Mesenchymal stem cell (in vitro differentiated cells and primary cell): ENCODE results near the gene ZFP36.

Source experiments
- DNase-seq: peaks from one replicate; pipeline ENCODE4 v3.0.0-alpha.2; 2013
- H2AFZ ChIP-seq: one replicate; pipeline ENCODE4 v1.6.1; 2013; ENCODE audit warnings: low read depth, mild to moderate bottlenecking, control low read depth, inconsistent platforms, low read length, moderate library complexity
- H2AK5ac ChIP-seq: 2 replicates; pipeline ENCODE4 v1.6.1; 2013; ENCODE audit warnings: low read length, moderate library complexity, mild to moderate bottlenecking, inconsistent platforms; ENCODE audit not compliant: severe bottlenecking
- H2BK120ac ChIP-seq: one replicate; pipeline ENCODE4 v1.6.1; 2013; ENCODE audit warnings: low read depth, mild to moderate bottlenecking, inconsistent platforms, low read length, moderate library complexity
- H2BK12ac ChIP-seq, 2 experiments: one replicate each; pipeline ENCODE4 v1.6.1; 2013; ENCODE audit warnings: inconsistent platforms in 2 of 2, low read length in 2 of 2, mild to moderate bottlenecking in 2 of 2, moderate library complexity in 2 of 2, control low read depth in 1 of 2
- H2BK15ac ChIP-seq: one replicate; pipeline ENCODE4 v1.6.1; 2013; ENCODE audit warnings: mild to moderate bottlenecking, low read depth, inconsistent platforms; ENCODE audit not compliant: poor library complexity, severe bottlenecking
- H2BK5ac ChIP-seq: 2 replicates; pipeline ENCODE4 v1.6.1; 2013; ENCODE audit warnings: low read depth, mild to moderate bottlenecking, low read length, control low read depth, inconsistent platforms; ENCODE audit not compliant: poor library complexity, severe bottlenecking
- H3K14ac ChIP-seq, 2 experiments: one replicate each; pipeline ENCODE4 v1.6.1; 2013; ENCODE audit warnings: inconsistent platforms in 2 of 2, low read length in 2 of 2, control low read depth in 1 of 2, mild to moderate bottlenecking in 1 of 2, moderate library complexity in 1 of 2
- H3K18ac ChIP-seq, 2 experiments: one replicate each; pipeline ENCODE4 v1.6.1; 2013; ENCODE audit warnings: inconsistent platforms in 2 of 2, low read length in 2 of 2, control low read depth in 1 of 2, low read depth in 1 of 2, mild to moderate bottlenecking in 1 of 2
- H3K23ac ChIP-seq, 2 experiments: one replicate each; pipeline ENCODE4 v1.6.1; 2013; ENCODE audit warnings: inconsistent platforms in 2 of 2, low read length in 2 of 2, mild to moderate bottlenecking in 2 of 2, moderate library complexity in 2 of 2, control low read depth in 1 of 2
- H3K27ac ChIP-seq: 2 replicates; pipeline ENCODE4 v1.5.1; 2013; ENCODE audit warnings: mild to moderate bottlenecking, moderate library complexity, low read length, control low read depth, inconsistent platforms; ENCODE audit not compliant: poor library complexity, severe bottlenecking
- H3K27me3 ChIP-seq, 2 experiments: 2 replicates each; pipeline versions ENCODE4 v1.6.1 to v1.7.0; 2013; ENCODE audit warnings: low read length in 2 of 2, mild to moderate bottlenecking in 2 of 2, moderate library complexity in 2 of 2, control low read depth in 1 of 2, inconsistent platforms in 1 of 2; ENCODE audit not compliant: control insufficient read depth in 1 of 2, insufficient read depth in 1 of 2
- H3K36me3 ChIP-seq, 2 experiments: 2 replicates each; pipeline versions ENCODE4 v1.6.1 to v1.7.0; 2013; ENCODE audit warnings: low read length in 2 of 2, control low read depth in 1 of 2, inconsistent platforms in 1 of 2, low read depth in 1 of 2, mild to moderate bottlenecking in 1 of 2; ENCODE audit not compliant: insufficient read depth in 2 of 2, control insufficient read depth in 1 of 2
- H3K4ac ChIP-seq, 2 experiments: one replicate each; pipeline ENCODE4 v1.6.1; 2013; ENCODE audit warnings: inconsistent platforms in 2 of 2, low read length in 2 of 2, mild to moderate bottlenecking in 2 of 2, moderate library complexity in 2 of 2, control low read depth in 1 of 2, low read depth in 1 of 2
- H3K4me1 ChIP-seq: 2 replicates; pipeline ENCODE4 v1.6.1; 2013; ENCODE audit warnings: low read depth, low read length, control low read depth; ENCODE audit not compliant: control insufficient read depth, insufficient read depth
- H3K4me2 ChIP-seq: 2 replicates; pipeline ENCODE4 v1.6.1; 2013; ENCODE audit warnings: low read length, mild to moderate bottlenecking, inconsistent platforms; ENCODE audit not compliant: poor library complexity, severe bottlenecking
- H3K4me3 ChIP-seq, 2 experiments: 2 replicates each; pipeline versions ENCODE4 v1.5.1 to v1.7.0; 2013; ENCODE audit warnings: low read length in 2 of 2, mild to moderate bottlenecking in 2 of 2, control low read depth in 1 of 2, low read depth in 1 of 2; ENCODE audit not compliant: insufficient read depth in 1 of 2
- H3K79me1 ChIP-seq: replicated peaks from 2 replicates; pipeline ENCODE4 v1.6.1; 2013; ENCODE audit warnings: mild to moderate bottlenecking, control low read depth, low read length, inconsistent platforms; ENCODE audit not compliant: poor library complexity, severe bottlenecking
- H3K9ac ChIP-seq: 2 replicates; pipeline ENCODE4 v1.7.0; 2013; ENCODE audit warnings: mild to moderate bottlenecking, low read length, moderate library complexity
- H3K9me3 ChIP-seq: 2 replicates; pipeline ENCODE4 v1.7.0; 2013; ENCODE audit warnings: mild to moderate bottlenecking, low read length; ENCODE audit not compliant: control insufficient read depth
- H4K8ac ChIP-seq: one replicate; pipeline ENCODE4 v1.6.1; 2013; ENCODE audit warnings: inconsistent platforms, mild to moderate bottlenecking, low read length, moderate library complexity
- H4K91ac ChIP-seq: one replicate; pipeline ENCODE4 v1.6.1; 2013; ENCODE audit warnings: mild to moderate bottlenecking, low read length, inconsistent platforms
- WGBS: methylation state at CpG from one replicate; pipeline ENCODE4 v1.1.7; 2013; ENCODE audit warnings: mixed read lengths; 5-methylcytosine and 5-hydroxymethylcytosine counted together

Gene ZFP36

GRCh38 chr19:39416152-39417120 is 9.8 kb downstream of the ZFP36 start:
- peak; percentile 22 for DNase-seq
- no peak overlapping the region for H2BK15ac ChIP-seq
- no peak overlapping the region for H3K18ac ChIP-seq
- H2BK12ac ChIP-seq = no peak overlapping the region
- H2BK120ac ChIP-seq = no peak overlapping the region
- no peak overlapping the region for H3K4me3 ChIP-seq
- WGBS = 88% methylated on average over 25 of the region's 27 CpGs
- H2AFZ ChIP-seq = no peak overlapping the region
- H4K8ac ChIP-seq = no peak overlapping the region
- no peak overlapping the region for H3K23ac ChIP-seq
- peaks cover 16 to 62% of the 10 kb centered on the region in 2 experiments for H3K36me3 ChIP-seq
- H3K4me1 ChIP-seq = peaks cover 29% of the 10 kb centered on the region
- H4K91ac ChIP-seq = no peak overlapping the region
- peak overlapping the region in 1 of 2 experiments; percentile 24 for H3K14ac ChIP-seq
- no peak overlapping the region for H3K4me2 ChIP-seq
- no peak overlapping the region for H2AK5ac ChIP-seq
- H3K9me3 ChIP-seq = no peaks in the 10 kb centered on the region
- H3K27me3 ChIP-seq = no peaks in the 10 kb centered on the region
- H3K9ac ChIP-seq = no peak overlapping the region
- H3K79me1 ChIP-seq = peaks cover 23% of the 10 kb centered on the region
- no peak overlapping the region for H3K27ac ChIP-seq
- H3K4ac ChIP-seq = no peak overlapping the region
- H2BK5ac ChIP-seq = no peak overlapping the region

GRCh38 chr19:39417463-39418181 is 11.0 kb downstream of the ZFP36 start:
- Histone ChIP-seq H3K27ac (no peak overlapping the region), H2BK5ac (no peak overlapping the region), H2AFZ (no peak overlapping the region), H2BK12ac (peak overlapping the region in 1 of 2 experiments; percentile 45), H3K23ac (no peak overlapping the region), H3K36me3 (peaks cover 21 to 73% of the 10 kb centered on the region in 2 experiments), H3K4me3 (no peak overlapping the region), H2BK15ac (no peak overlapping the region), H3K18ac (no peak overlapping the region), H2AK5ac (no peak overlapping the region), H3K4ac (no peak overlapping the region), H3K14ac (no peak overlapping the region), H3K9ac (no peak overlapping the region), H2BK120ac (no peak overlapping the region), H4K91ac (no peak overlapping the region), H3K79me1 (peaks cover 26% of the 10 kb centered on the region), H3K27me3 (no peaks in the 10 kb centered on the region), H3K4me2 (no peak overlapping the region), H3K9me3 (no peaks in the 10 kb centered on the region), H3K4me1 (peaks cover 28% of the 10 kb centered on the region), H4K8ac (no peak overlapping the region)
- DNase-seq = no peak
- 93% methylated on average over 24 of the region's 30 CpGs for WGBS

- H3K4me1 ChIP-seq = peaks cover 28% of the 10 kb centered on the region
- H4K8ac ChIP-seq = no peak overlapping the region
- H2BK15ac ChIP-seq = no peak overlapping the region
- no peak overlapping the region for H3K4ac ChIP-seq
- peaks cover 31 to 87% of the 10 kb centered on the region in 2 experiments for H3K36me3 ChIP-seq
- no peak overlapping the region for H2BK12ac ChIP-seq
- H3K4me3 ChIP-seq = no peak overlapping the region
- H4K91ac ChIP-seq = no peak overlapping the region
- H2BK5ac ChIP-seq = no peak overlapping the region
- peak; percentile 21 for DNase-seq
- no peaks in the 10 kb centered on the region for H3K9me3 ChIP-seq
- no peak overlapping the region for H3K4me2 ChIP-seq
- H2AFZ ChIP-seq = no peak overlapping the region
- H2AK5ac ChIP-seq = no peak overlapping the region
- no peak overlapping the region for H3K14ac ChIP-seq
- H3K23ac ChIP-seq = no peak overlapping the region
- WGBS = 80% methylated on average over 7 of the region's 9 CpGs
- no peaks in the 10 kb centered on the region for H3K27me3 ChIP-seq
- H3K27ac ChIP-seq = no peak overlapping the region
- no peak overlapping the region for H2BK120ac ChIP-seq
- H3K9ac ChIP-seq = no peak overlapping the region
- no peak overlapping the region for H3K18ac ChIP-seq
- peaks cover 32% of the 10 kb centered on the region for H3K79me1 ChIP-seq
These were observed 12.4 kb downstream of the ZFP36 start for GRCh38 chr19:39419003-39419402.

GRCh38 chr19:39420769-39421168 is 14.1 kb downstream of the ZFP36 start:
- Histone ChIP-seq H3K27ac (no peak overlapping the region), H3K18ac (no peak overlapping the region), H2AFZ (no peak overlapping the region), H4K8ac (no peak overlapping the region), H3K14ac (no peak overlapping the region), H4K91ac (no peak overlapping the region), H3K4me2 (no peak overlapping the region), H3K4ac (no peak overlapping the region), H3K4me1 (peaks cover 16% of the 10 kb centered on the region), H2BK12ac (no peak overlapping the region), H3K27me3 (no peaks in the 10 kb centered on the region), H3K4me3 (no peak overlapping the region), H2BK5ac (no peak overlapping the region), H3K9me3 (no peaks in the 10 kb centered on the region), H2AK5ac (no peak overlapping the region), H2BK15ac (no peak overlapping the region), H2BK120ac (no peak overlapping the region), H3K36me3 (peaks cover 38 to 96% of the 10 kb centered on the region in 2 experiments), H3K79me1 (peaks cover 43% of the 10 kb centered on the region), H3K23ac (no peak overlapping the region), H3K9ac (no peak overlapping the region)
- DNase-seq = peak; percentile 18
- WGBS = 96% methylated on average over 9 of the region's 15 CpGs
